PFSK-1 (cell line): Measurements from ENCODE around the gene ZNF202.

Source experiments
- POLR2AphosphoS5 ChIP-seq: IDR thresholded peaks from 2 replicates; pipeline ENCODE4 v1.6.1; 2012; ENCODE audit warnings: low read depth, mild to moderate bottlenecking, control low read depth, low read length, moderate library complexity
- SIN3A ChIP-seq: IDR thresholded peaks from 2 replicates; pipeline ENCODE4 v1.6.1; 2012; ENCODE audit warnings: mild to moderate bottlenecking, low read length, moderate library complexity, borderline replicate concordance; ENCODE audit not compliant: insufficient read depth
- TAF1 ChIP-seq: IDR thresholded peaks from 2 replicates; pipeline ENCODE4 v1.6.1; 2012; ENCODE audit warnings: low read length, control low read depth, borderline replicate concordance; ENCODE audit not compliant: insufficient read depth
- TF ChIP-seq, protein P1 (sequence below), 2 experiments: IDR thresholded peaks; 2 replicates each; pipeline versions ENCODE4 v1.6.1 to v1.8.0; 2011 to 2012; ENCODE audit warnings: low read depth in 2 of 2, low read length in 2 of 2, control low read depth in 1 of 2, inconsistent platforms in 1 of 2, mild to moderate bottlenecking in 1 of 2, moderate library complexity in 1 of 2; ENCODE audit not compliant: insufficient read depth in 1 of 2

DNA sequence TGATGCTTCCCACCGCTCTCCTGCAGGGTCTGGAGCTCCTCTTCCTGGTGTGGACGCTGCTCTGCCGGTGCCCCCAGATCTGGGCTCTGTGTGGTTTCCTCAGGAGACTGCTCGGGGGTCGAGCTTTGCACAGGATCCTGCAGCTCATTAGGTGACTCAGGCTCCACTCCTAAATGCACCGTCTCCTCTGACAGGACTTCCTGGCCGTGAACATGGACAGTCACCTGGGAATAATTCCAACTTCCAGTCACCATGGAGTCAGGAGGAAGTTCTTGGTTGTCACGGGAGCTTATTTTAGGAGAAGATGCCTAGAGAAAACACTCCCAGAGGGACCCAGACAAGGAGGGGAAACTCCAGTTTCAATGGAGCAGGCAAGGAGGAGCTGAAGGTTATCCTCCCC is 11.9 kb downstream of the ZNF202 start:
- TF ChIP-seq POLR2AphosphoS5 (no peak), SIN3A (no peak), TAF1 (no peak)
- TF ChIP-seq, protein P1, sequence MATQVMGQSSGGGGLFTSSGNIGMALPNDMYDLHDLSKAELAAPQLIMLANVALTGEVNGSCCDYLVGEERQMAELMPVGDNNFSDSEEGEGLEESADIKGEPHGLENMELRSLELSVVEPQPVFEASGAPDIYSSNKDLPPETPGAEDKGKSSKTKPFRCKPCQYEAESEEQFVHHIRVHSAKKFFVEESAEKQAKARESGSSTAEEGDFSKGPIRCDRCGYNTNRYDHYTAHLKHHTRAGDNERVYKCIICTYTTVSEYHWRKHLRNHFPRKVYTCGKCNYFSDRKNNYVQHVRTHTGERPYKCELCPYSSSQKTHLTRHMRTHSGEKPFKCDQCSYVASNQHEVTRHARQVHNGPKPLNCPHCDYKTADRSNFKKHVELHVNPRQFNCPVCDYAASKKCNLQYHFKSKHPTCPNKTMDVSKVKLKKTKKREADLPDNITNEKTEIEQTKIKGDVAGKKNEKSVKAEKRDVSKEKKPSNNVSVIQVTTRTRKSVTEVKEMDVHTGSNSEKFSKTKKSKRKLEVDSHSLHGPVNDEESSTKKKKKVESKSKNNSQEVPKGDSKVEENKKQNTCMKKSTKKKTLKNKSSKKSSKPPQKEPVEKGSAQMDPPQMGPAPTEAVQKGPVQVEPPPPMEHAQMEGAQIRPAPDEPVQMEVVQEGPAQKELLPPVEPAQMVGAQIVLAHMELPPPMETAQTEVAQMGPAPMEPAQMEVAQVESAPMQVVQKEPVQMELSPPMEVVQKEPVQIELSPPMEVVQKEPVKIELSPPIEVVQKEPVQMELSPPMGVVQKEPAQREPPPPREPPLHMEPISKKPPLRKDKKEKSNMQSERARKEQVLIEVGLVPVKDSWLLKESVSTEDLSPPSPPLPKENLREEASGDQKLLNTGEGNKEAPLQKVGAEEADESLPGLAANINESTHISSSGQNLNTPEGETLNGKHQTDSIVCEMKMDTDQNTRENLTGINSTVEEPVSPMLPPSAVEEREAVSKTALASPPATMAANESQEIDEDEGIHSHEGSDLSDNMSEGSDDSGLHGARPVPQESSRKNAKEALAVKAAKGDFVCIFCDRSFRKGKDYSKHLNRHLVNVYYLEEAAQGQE (IDR thresholded peaks at IDR 0.05; ENCODE audit: insufficient read depth in 1 of 2, low read depth in 2 of 2, low read length in 2 of 2), result no peak
